Sciatic nerve (tissue), 2 donors: ENCODE results near the gene NR6A1. TPM values are rescaled to one million over a fixed set of nuclear protein-coding genes. Genes with fewer than 3 reads are reported as not detected.

ENCODE experiments used
- ATAC-seq: fragments of 200-7000 bp; cut with Tn5 transposase; one replicate; pipeline ENCODE4 v1.9.1; 2020; ENCODE audit warnings: mild to moderate bottlenecking, moderate library complexity
- DNase-seq: peaks from one replicate; pipeline ENCODE4 v3.0.0-alpha.2; 2020; ENCODE audit warnings: low spot score
- intact Hi-C: fragments of 100-400 bp; cut with DNase I; formaldehyde crosslinking; loops from one replicate; pipeline ENCODE4 v1.14.2; 2022
- total RNA-seq: library from RNA; stranded (reverse); fragmentation: NEBNext Ultra II Directional; extraction: Animal tissue kit (Norgen Biotek cat#: 25700); gene quantifications from one replicate; pipeline ENCODE4 v1.2.1, GENCODE V29; 2021
- donor health status: DM: no; HTN: no; CAD: no.
- donor health status: DM: no; HTN: no; CAD: no.

NR6A1 gene
- total RNA-seq, 1 donor from 2014 or later = 3.3 TPM

DNA sequence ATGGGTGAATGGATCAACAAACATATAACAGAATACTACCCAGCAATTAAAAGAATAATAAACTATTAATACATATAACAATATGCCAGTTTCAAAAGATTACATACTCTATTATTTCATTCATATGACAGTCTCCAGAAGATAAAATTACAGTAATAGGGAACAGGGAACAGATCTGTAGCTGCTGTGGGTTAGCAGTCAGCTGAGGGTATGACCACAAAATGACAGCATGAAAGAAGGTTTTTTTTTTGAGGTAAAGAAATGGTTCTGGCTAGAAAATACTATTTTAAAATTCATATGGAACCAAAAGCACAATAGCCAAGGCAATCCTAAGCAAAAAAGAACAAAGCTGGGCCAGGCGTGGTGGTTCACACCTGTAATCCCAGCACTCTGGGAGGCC lies 190.9 kb downstream of the NR6A1 start:
- intact Hi-C loops = no loop called here
- ATAC-seq (no peak), DNase-seq (no peak)

- DNase-seq = no peak
- no peak for ATAC-seq
- intact Hi-C loops = no loop called here
Measured at GRCh38 chr9:124576751-124577150, 194.4 kb downstream of the NR6A1 start.

DNA sequence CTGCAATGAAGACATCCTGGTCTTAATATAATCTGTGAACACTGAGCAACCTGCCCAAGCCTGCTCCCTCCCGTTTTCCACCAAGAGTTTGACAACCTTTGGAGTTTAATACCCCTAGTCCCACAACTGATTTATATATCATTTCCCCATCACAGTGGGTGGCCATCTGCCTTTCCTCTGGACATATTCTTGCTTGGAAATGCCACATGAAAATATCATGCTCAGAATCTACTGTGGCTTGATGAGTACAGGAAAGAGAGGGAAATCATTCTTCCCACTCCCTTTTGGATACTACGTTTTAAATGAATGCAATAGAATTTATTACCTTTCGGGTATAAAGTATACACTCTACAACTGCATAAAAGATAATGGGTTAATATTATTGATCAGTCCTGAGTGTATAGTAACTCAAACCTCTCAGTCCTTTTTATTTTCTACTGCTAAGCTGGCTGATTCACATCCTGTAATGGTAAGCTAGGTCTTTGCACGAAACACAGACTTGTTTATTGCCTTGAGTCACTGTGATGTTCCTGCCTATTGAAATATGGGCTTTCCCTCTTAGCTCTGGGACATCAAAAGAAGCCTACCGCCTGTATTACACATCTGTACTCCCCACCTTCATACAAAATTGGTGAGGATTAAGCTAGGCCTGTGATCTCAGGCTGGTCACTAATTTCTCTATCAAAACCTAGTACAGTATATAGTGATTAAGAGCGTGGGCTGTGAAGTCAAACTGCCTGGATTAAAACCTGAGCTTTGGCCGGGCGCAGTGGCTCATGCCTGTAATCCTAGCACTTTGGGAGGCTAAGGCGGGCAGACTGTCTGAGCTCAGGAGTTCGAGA lies 196.4 kb downstream of the NR6A1 start:
- ATAC-seq = no peak
- intact Hi-C loops = no loop called here
- DNase-seq = no peak

DNA sequence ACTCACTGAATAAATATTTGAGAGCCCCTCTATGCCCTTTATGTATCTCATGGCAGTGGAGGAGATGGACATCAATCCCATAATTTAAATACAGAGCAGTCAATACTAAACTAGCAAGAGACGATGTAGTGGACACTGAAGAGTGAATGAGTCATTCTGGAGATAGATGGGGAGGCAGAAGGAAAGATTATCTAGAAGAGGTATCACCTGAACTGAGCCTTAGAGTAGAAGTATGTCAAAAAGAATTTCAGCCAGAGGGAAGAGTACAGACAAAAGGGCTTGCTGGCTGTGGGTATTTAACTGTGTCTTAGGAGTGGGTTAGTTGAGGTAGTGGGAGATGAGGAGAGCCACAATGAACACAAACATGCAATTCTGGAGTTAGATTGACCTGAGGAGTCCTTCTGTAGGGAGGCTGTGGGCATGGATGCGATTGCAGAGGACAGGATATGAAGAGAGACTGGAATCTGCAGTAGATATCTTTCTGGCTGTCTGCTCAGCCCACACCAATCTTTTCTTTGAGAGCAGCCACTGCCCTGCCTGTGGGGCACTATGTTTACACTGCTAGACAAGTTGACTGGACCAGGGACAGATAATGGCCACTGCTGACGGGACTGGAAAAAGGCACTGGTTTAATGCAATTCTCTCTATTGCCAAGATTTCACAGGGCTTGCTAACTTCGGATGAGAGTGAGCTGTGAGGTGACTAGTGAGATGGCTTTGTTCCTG lies 200.0 kb downstream of the NR6A1 start:
- no peak for ATAC-seq
- no peak for DNase-seq

DNA sequence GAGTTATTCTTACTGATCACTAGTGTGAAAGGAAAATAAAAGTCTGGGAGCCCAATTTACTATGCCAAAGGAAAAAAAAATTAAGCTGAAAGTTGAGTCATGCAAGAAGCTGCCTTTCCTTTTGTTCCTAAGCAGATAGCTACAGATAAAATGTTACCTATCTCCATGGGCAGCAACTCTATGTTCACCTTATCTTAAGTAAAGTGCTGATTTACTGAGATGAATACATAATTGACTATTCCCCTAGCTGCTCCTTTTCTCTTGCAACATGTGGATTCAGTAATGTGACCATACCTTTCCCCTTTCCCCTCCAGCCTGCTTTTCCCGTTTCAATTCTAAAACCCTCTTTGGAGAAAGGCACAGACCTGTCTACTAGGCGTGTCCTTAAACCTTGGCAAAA lies 201.2 kb downstream of the NR6A1 start:
- DNase-seq (no peak), ATAC-seq (no peak)
- intact Hi-C loops = no loop called here

More for the DNA sequence above, 200.0 kb downstream of the NR6A1 start:
- intact Hi-C loops = no loop called here

- ATAC-seq (no peak), DNase-seq (no peak)
- intact Hi-C loops = no loop called here
Measured at GRCh38 chr9:124567362-124567761, 203.7 kb downstream of the NR6A1 start.

- no peak for ATAC-seq
- intact Hi-C loops = no loop called here
- no peak for DNase-seq
Measured at GRCh38 chr9:124562328-124562727, 208.8 kb downstream of the NR6A1 start.

DNA sequence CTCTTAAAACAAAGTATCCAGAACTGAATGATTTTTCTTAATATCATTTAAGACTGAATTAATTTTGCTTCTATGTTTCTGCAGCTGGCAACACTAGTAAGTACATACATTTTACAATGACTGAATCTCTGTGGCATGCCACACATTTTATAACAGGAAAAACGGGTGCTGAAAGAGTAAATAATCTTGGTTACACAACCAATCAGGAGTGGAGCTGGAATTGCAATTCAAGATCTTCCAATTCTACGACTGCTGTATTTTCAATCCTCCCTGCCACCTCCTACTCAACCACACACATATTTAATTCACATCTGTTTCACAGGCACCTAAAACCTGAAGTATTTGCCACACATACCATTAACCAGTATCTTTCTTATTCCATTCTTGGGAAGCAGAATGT lies 211.2 kb downstream of the NR6A1 start:
- DNase-seq (no peak), ATAC-seq (no peak)
- intact Hi-C loops = no loop called here

GRCh38 chr9:124558777-124559470 lies 212.2 kb downstream of the NR6A1 start:
- ATAC-seq = no peak
- intact Hi-C loops = no loop called here
- no peak for DNase-seq

DNA sequence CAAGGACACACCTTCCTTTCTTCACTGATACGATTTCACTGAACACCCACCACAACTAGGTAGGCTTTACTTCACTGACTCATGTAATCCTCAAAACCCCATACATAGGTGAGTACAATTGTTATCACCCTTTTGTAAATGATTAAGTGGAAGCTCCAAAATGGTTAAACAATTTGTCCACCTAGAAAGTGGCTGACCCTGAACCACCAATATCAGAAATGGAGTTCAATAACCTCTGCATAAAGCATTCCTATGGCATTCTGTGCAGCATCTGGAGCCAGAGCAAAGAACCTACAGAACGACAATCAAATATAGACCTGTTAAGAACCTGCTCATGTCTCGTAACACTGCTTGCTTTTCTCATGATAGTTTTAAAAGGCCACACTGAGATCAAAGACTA lies 213.2 kb downstream of the NR6A1 start:
- no peak for ATAC-seq
- intact Hi-C loops = no loop called here
- DNase-seq = no peak

DNA sequence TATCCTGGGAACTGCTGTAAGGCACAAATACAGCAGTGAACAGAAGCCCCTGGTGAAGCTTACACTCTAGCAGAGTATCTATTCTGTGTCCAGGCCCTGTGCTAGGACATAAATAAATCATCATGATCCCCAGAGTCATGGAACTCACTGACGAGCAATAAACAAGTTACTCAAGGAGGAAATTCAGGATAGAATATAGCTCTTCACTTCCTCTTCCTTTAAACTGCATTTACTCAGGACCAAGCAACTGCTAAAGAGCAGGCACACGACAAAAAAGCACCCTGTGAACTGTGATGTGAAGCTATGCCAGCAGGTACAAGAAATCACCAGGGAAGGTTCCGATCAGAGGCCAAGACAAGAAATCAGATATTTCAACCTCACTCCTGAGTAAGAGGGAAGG lies 216.1 kb downstream of the NR6A1 start:
- no peak for DNase-seq
- no peak for ATAC-seq
- intact Hi-C loops = no loop called here

GRCh38 chr9:124553738-124554137 lies 217.4 kb downstream of the NR6A1 start:
- intact Hi-C loops = no loop called here
- DNase-seq (no peak), ATAC-seq (no peak)

DNA sequence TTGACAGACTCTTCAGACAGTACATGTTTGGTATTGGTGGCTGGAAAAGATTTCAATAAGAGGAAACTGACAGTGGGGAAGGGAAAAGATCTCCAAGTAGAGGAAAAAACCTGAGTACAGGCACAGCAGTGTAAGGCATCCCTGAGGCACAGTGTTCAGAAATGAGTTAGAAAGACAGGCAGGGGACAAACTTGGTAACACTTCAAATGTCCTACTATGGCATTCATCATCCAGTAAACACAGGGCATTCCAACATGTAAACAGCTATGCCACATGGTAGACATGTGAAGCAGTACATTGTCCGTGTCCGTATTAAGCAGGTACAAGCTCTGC lies 218.9 kb downstream of the NR6A1 start:
- no peak for DNase-seq
- intact Hi-C loops = no loop called here
- no peak for ATAC-seq

- ATAC-seq (peak; percentile 49), DNase-seq (no peak)
- intact Hi-C loops = no loop called here
Measured at GRCh38 chr9:124551472-124552272, 219.4 kb downstream of the NR6A1 start.

DNA sequence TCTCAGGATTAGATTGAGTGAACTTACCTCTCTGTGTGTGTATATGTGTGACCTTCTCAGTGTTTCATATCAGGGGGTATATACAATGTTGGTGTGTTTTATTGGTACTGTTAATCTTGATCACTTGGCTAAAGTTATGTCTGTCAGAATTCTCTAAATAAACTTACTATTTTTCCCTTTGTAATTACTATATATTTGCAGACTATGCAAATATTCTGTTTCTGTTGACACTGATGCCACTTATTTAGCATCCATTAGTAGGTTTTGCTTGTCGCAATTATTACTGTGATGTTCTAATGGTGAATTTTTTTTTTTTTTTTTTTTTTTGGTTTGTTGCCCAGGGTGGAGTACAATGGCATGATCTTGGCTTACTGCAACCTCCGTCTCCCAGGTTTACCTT lies 221.0 kb downstream of the NR6A1 start:
- intact Hi-C loops = no loop called here
- ATAC-seq (no peak), DNase-seq (no peak)

GRCh38 chr9:124549016-124549415 lies 222.1 kb downstream of the NR6A1 start:
- intact Hi-C loops = loop anchor here (10.0 kb wide), 1 partner anchor 424 kb away; no protein-coding TSS in a partner anchor
- ATAC-seq = no peak
- DNase-seq = no peak

DNA sequence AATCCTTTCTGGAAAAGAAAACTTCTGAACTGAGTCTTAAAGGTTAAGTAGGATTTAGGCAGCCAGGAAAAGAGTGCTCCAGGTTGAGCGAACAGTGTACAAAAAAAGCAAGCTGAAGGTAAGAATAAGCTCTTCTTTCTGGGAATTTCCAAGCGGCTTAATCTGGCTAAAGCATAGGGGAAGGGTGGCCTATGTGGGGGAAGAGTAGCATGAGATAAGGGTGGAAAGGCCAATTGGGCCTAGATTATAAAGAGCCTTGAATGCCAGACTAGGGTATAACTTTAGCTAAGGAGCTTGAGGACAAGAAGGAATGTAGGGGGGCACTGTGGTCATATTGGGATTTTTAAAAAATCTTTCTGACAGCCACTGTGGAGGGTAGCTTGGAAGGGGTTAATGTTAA lies 226.6 kb downstream of the NR6A1 start:
- no peak for DNase-seq
- intact Hi-C loops = loop anchor here (10.0 kb wide), 1 partner anchor 420 kb away; no protein-coding TSS in a partner anchor

GRCh38 chr9:124541824-124542223 lies 229.3 kb downstream of the NR6A1 start:
- DNase-seq = no peak
- intact Hi-C loops = loop anchor here (10.0 kb wide), 1 partner anchor 417 kb away; no protein-coding TSS in a partner anchor
- no peak for ATAC-seq

More for the DNA sequence above, 226.6 kb downstream of the NR6A1 start:
- no peak for ATAC-seq

GRCh38 chr9:124537926-124538325 lies 233.2 kb downstream of the NR6A1 start:
- DNase-seq (no peak), ATAC-seq (no peak)
- intact Hi-C loops = loop anchor here (10.0 kb wide), 1 partner anchor 113 kb away; no protein-coding TSS in a partner anchor
